Cortex of kidney (tissue), 1 donor: ENCODE results near the gene SCGB1A1.
"Not testable (repeated sequence)": the region's sequence is repeated elsewhere in the genome, so short reads cannot be mapped to it uniquely, and the experiment has no call there.

Experiments used
- DNase-seq: peaks from one replicate; lab custom pipeline; 2025; lab: John Stamatoyannopoulos, UW

Gene SCGB1A1, protein sequence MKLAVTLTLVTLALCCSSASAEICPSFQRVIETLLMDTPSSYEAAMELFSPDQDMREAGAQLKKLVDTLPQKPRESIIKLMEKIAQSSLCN

DNA sequence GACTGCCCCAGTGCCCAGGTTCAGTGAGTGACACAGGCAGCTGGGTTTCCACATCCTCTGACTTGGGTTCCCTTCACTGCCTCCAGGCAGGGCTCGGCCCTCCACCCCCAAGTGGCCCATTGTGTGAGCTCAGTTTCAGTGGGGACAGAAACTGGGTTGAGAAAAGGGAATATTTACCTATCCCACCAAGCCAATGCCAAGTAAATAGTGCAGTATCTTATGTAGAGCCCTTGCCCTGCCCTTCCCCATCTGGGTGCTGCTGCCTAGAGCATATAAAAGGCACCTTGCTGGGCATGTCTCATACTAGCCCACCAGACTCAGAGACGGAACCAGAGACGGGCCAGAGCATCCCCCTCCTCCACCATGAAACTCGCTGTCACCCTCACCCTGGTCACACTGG lies at the start of gene SCGB1A1:
Gene SCGB1A1 (plus strand): TSS at position 301 of the 400 bp plus-strand sequence. CDS start 63 bp downstream, at position 364.
- DNase-seq: no peak

DNA sequence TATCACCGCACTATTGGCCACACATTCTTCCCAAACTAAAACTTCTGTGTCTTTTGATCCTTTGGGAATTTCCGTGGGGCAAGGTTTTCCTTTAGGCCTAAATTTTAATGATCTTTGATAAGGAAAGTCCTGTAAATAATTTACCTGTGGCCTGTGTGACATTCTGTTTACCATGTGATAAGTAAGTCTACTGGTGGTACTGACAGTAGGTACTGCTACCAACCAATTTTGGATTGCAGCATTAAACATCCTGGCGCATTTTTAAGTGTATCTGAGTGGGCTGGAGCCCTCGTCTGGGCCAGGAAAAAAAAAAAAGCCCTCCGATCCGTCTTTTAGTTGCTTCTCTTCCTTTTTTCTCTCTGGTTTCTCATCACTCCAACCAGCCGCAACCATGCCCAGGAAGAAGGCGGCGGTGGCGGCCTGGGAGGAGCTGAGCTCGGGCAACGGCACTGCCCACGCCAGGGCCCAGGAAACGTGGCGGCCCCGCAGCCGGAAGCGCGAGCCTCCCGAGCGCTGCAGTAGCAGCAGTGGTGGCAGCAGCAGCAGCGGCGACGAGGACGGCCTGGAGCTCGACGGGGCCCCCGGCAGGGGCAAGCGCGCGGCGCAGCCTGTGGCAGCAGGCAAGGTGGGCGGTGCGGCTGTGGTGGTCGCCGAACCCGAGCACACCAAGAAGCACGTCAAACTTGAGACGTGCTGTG lies 47.9 kb upstream of the SCGB1A1 start:
- no peak for DNase-seq

DNA sequence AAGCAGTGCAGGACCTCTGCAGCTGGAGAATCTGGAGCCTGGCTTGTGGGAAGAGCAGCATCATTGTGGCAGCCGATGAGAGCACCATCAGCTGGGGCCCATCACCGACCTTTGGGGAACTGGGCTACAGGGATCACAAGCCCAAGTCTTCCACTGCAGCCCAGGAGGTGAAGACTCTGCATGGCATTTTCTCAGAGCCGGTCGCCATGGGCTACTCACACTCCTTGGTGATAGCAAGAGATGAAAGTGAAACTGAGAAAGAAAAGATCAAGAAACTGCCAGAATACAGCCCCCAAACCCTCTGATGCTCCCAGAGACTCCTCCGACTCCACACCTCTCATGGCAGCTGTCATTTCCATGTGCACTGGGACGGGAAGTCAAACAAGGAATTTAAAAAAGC lies 46.0 kb upstream of the SCGB1A1 start:
- DNase-seq: no peak

DNA sequence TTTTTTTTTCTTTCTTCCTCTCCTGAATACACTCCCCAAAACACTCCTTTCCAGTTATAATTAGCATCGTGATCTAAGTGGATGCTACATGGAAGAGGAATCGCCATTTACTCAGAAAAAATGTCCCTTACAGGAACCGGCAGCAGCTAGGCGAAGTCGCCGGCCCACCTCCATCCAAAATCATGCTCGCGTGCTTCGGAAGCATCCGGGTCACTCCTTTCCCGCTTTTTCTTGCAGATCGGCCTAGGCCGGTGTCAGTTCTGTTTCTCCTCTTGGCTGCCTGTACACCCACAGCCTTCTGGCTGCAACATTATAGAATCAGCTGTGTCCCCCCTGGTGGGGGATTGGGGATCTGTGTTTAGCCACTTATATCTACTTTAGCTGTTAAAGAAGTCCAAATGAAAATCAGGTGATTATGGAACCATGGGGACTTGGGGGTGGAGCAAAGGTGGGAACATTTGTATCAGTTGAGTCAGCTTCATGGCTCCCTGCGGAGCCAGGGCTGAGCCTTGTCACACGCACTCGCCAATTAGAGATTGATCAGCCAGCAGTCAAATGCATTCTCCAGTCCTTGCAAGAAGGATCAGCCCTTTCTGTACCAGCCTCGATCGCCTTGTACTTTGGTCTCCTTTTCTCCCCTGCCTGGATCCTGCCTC lies 45.2 kb upstream of the SCGB1A1 start:
- no peak for DNase-seq

DNA sequence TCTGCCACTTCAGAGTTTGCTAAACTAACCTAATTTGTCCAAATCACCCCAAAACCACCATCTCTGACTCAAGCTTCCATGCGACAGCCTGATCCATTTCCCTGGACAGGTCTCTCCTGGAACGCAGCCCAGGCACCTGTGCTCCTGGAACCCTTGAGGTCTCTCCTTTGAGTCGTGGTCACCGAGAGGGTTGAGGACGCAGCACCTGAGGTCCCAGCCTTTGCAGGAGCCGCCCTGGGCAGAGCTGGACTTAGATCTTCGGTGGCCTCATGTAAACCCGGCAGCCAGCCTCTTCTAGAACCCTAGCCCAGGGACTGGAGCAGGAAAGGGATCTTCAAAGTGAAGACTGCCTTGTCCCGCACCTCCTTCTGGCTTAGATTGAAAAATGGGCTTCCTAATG lies 44.0 kb upstream of the SCGB1A1 start:
- no peak for DNase-seq

DNA sequence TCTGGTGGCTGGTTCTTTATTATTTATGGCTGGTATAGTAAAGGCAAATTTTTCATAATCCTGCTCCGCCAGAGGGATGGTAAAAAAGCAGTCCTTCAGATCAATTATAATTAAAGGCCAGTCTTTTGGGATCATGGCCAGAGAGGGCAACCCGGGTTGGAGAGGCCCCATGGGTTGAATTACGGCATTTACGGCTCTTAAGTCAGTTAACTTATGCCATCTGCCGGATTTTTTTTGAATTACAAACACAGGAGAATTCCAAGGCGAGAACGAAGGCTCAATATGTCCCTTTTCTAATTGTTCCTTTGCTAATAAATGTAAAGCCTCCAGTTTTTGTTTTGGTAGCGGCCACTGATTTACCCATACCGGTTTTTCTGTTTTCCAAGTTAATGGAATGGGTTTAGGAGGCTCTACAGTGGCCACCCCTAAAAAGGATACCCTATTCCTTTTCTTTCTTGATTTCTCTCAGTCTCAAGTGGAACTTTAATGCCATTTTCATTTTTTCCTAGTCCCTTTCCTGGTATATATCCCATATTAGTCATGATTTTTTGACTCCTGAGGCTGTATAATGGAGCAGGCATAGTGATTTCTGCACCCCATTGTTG lies 40.3 kb upstream of the SCGB1A1 start:
- DNase-seq: not testable (repeated sequence)

DNA sequence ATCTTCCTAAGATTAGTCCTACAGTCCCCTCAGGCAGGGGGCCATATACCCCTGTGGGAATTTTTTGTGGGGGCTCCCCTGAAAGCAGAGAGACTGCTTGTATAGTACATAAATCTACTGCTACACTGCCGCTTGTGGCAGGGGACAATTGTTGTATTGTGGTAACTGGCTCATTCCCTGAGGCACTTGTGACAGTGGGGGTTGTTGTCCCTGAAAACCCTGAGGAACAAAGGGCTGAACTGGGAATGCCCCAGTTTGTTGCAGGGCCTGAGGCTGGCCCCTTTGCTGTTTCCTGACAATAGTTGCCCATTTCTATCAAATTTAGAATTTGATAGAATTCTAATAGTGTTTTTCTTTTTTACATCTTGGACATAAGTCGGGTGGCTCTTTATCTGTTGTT lies 39.2 kb upstream of the SCGB1A1 start:
- DNase-seq: not testable (repeated sequence)

DNA sequence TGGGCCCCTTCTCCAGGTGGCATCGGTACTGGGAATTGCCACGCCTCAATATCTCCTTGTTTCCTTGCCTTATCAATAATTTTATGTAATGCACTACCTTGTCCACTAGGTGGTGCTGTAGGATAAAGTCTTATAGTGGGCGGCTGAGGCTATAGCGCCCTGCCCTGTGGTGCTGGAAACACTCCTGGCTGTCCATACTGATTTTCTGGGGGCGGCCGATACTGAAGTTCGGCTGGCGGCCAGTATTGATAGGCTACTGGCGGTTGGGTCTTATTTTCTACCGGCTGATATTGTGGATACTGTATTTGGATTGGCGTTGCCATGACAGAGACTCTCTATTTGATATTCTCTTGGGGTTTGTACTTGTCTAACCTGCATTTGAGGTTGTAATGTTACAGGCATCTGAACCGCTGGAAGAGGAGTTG lies 38.0 kb upstream of the SCGB1A1 start:
- DNase-seq: not testable (repeated sequence)

DNA sequence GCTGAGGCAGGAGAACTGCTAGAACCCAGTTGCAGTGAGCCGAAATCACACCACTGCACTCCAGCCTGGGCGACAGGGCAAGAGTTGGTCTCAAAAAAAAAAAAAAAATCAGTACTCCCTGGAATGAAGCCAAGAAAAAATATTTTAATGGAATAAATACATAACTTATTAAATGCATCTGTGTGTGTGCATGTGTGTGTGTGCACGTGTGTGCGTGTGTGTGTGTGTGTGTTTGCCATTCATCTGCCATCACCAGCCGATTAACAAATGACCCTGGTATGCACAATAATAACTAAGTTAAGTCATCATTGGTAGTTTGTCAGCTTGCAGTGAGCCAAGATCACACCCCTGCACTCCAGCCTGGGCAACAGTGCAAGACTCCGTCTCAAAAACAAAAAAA lies 35.0 kb upstream of the SCGB1A1 start:
- no peak for DNase-seq

DNA sequence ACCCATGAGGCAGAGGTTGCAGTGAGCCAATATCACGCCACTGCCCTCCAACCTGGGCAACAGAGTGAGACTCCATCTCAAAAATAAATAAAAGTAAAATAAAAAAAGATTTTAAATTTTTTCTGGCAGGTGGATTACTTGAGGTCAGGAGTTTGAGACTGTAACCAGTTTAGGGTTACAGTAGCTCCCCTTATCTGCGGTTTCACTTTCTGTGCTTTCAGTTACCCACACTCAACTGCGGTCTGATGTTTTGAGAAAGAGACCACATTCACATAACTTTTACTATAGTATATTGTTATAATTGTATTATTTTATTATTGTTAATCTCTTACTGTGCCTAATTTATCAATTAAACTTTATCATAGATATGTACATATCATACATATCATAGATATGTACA lies 32.8 kb upstream of the SCGB1A1 start:
- not testable (repeated sequence) for DNase-seq

DNA sequence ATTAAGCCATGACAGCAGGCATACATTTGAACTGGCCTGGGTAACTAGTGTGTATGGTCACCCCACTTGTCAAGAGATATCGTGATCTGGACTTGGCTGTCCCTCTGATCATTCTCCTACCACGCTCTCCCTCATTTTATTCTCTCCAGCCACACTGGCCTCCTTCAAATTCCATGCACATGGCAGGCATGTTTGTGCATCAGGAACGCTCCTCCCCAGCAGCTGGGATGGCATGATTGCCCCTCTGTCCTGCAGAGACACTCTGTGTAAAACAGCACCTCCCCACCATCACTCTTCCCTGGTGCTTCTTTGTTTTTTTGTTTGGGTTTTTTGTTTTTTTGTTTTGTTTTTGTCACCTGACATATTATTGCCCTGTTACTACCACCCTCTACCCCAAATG lies 31.5 kb upstream of the SCGB1A1 start:
- no peak for DNase-seq

DNA sequence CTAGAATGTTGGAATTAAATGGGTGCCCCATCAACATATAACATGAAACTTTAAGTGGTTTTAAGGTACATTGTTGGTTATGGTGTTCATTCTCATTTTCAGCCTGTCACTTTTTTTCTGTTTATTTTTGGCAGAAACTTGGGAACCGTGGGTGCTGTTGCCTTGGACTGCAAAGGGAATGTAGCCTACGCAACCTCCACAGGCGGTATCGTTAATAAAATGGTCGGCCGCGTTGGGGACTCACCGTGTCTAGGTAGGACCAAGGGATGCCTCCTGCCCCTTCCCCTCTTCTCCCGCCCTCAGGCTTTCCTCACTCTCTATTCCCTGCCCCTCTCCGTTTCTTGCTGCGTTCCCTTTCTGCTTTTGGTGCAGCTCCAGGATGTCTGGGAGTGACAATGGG lies 29.8 kb upstream of the SCGB1A1 start:
- DNase-seq: no peak

DNA sequence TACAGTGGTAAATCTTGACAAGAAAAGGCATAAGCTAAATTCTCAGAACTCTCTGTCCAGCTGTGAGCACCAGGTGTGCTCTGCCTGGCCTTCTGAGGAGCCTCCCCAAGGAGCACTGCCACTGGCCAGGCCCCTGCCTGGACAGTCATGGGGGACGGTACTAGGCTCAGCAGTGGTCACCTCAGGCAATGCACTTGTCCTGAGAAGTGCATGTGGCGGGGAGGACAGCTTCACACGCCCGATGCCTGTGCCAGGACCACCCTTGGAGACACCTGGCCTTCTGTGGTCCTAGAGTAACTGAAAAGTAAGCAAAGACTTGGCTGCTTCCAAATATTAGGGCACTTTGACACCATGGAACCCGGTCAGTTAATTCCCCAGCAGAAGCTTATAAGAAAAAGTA lies 28.6 kb upstream of the SCGB1A1 start:
- DNase-seq: no peak

DNA sequence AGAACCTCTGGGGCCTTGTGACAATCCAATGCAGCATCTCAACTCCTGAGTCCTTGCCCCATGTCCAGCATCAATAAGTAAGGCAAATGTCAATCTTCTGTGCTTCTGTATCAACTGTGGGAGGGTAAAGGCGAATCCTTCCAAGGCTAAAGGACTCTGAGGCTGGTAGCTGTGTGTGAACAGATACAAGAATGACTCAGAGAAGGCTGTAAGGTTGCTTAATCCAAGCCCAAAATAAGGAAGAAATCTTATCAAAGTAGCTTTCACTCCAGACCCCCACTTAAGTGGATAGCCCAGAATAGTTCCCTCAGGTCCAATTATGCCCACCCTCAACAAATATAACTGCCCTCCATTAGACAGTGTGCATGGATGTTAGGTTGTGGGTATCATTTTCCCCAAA lies 28.1 kb upstream of the SCGB1A1 start:
- DNase-seq: no peak

DNA sequence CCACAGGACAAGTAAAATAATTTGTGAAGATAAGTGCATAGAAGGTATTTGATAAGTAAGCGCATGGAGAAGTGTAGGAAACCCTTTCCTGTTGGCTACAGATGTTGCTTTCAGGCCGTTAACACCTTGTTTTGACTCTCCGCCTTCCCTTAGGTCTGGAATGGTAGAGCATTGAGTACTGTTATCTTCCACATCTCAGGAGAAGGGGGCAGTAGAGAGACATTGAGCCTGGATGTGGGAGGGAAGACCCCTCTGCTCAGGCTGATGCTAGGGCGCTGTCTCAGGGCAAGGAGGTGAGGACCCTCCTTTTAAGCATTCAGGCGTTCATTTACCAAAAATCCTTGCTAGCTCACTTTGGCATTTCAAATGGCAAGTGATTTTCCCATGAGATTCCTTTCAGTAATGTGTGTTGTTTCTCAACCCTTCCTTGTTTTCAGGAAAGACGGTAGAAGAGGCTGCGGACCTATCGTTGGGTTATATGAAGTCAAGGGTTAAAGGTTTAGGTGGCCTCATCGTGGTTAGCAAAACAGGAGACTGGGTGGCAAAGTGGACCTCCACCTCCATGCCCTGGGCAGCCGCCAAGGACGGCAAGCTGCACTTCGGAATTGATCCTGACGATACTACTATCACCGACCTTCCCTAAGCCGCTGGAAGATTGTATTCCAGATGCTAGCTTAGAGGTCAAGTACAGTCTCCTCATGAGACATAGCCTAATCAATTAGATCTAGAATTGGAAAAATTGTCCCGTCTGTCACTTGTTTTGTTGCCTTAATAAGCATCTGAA lies 27.0 kb upstream of the SCGB1A1 start:
- DNase-seq: no peak

DNA sequence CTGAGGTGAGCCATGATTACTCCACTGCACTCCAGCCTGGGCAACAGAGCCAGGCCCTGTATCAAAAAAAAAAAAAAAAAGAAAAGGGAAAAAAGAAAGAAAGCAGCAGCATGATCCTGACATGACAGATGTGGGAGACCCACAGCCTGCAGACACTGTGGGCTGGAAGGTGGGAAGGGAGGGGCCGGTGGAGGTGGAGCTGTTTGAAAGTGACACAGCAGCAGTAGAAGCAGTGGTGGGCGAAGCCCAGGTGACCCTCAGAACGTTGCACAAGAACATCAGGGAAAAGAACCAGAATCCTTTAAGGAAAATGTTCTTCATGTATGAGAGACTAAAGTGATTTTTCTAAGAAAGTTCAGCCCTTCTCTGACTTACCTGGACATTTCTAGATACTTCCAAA lies 26.3 kb upstream of the SCGB1A1 start:
- DNase-seq: no peak

DNA sequence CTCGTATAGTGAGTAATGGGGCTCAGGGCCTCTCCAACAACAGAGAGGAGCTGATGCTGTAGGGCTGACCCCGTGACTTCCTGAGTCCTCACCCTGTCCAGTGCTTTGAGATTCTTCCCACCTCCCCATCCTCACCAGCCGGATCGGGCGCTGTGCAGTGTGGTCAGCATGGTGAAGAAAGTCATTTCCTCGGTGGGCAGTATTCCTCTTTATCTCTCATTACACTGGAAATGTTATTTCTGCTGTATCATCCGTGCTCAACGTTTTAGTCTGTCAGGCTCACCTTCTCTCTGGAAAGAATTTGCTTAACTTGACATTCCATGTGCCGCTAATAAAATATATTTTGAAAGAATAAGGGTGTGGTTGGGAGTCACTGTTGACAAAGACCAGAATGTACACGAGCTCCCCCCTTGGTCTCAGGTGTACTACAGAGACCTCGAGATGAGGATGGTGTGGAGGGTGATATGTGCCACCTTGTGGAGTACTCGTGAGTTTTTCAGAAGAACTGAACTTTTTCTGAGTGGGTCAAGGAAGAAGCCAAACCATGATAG lies 25.7 kb upstream of the SCGB1A1 start:
- no peak for DNase-seq

DNA sequence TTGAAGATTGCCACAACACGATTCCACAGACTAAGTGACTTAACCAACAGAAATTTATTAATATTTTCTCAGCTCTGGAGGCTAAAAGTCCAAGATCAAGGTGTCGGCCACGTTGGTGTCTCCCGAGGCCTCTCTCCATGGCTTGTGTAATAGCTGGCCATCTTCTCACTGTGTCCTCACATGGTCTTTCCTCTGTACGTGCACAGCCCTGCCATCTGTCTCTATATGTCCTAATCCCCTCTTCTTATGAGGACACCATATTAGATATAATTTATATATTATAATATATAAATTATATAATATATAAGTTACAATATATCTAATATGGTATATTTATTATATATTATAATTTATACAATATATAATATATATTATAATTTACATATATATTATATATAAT lies 25.1 kb upstream of the SCGB1A1 start:
- DNase-seq: no peak

DNA sequence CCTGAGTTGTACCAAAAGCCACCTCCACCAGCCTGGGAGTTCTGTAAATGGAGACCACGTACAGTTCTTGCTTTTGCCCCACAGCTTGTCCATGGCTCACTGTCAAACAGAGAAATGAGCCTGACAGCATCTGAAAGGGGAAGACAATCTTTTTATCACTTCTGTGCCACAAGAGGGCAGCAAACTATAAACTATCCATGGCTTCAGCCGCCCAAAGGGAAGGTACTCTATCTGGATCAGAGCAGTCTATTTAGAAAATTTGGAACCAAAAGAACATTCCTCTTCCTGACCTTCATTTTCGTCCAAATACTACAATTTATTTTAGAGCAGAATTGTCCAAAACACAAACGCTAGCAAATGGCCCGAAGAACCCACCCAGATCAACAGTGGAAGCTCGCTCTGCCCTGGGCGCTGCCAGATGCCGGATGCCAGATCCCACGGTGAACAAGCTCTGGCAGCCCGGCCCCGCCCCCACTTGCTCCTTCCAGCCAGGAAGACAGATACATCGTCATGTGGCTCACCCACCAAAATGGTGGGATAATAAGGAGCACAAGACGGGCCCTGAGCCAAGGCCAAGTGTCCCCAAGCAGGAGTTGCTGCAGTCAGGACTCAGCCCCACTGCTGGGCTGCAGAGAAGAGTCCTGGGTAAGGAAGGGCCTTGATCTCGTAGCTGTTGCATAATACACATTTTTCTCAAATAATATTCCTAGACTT lies 23.9 kb upstream of the SCGB1A1 start:
- no peak for DNase-seq

DNA sequence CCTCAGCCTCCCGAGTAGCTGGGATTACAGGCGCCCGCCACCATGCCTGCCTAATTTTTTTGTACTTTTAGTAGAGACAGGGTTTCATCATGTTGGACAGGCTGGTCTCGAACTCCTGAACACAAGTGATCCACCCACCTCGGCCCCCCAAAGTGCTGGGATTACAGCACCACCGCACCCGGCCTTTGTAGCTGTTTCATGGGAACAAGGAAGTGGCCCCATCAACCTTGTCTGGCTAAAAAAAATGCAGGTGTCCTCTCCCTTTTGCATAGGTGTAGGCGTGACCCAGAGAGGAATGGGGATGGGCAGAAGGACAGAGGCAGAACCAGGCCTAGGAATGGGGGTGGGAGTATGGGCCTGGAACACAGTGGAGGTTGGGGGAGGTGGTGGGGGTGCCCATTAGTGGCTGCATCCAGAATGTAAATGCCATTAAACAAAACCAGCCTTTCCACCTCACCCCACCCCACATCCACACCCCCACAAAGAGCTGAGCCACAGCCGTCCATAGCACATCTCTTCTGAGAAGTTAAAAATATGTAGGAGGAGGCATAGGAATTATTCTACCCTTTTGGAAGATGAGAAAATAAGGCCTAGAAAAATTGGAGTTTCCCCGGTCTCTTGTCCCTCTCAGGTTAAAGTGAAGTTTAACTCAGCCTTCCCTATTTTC lies 22.8 kb upstream of the SCGB1A1 start:
- no peak for DNase-seq
